WTC11 (cell line): ENCODE measurements around the gene SMPDL3A. TPM values are rescaled to one million over a fixed set of nuclear protein-coding genes. Genes with fewer than 3 reads are reported as not detected.

Experiments used
- ATAC-seq: fragments of 200-7000 bp; cut with Tn5 transposase; 2 replicates; pipeline ENCODE4 v1.10.0; 2021; ENCODE audit warnings: mild to moderate bottlenecking, moderate library complexity
- CTCF ChIA-PET: fragments of 300-600 bp; sonication (Branson Sonifier 250); formaldehyde crosslinking; loops from one replicate; lab custom pipeline; 2021; ENCODE audit warnings: antibody characterized with exemption; lab: Charles Lee
- POLR2A ChIA-PET: fragments of 350-600 bp; sonication (Branson Sonifier 250); formaldehyde crosslinking; loops from one replicate; lab custom pipeline; 2021; ENCODE audit warnings: antibody characterized with exemption; lab: Charles Lee
- DNase-seq: peaks from one replicate; pipeline ENCODE4 v3.0.0; 2021; ENCODE audit warnings: low spot score
- H3K27ac Mint-ChIP-seq: 2 replicates; pipeline ENCODE4 v1.8.0; 2021; ENCODE audit warnings: mixed read lengths
- H3K27me3 Mint-ChIP-seq: 2 replicates; pipeline ENCODE4 v1.8.0; 2021; ENCODE audit warnings: low read depth, mild to moderate bottlenecking, moderate library complexity, mixed read lengths
- H3K36me3 Mint-ChIP-seq: 2 replicates; pipeline ENCODE4 v1.8.0; 2021; ENCODE audit warnings: mixed read lengths
- H3K4me1 Mint-ChIP-seq: 2 replicates; pipeline ENCODE4 v1.8.0; 2022; ENCODE audit warnings: mixed read lengths
- H3K4me3 Mint-ChIP-seq: 2 replicates; pipeline ENCODE4 v1.8.0; 2021; ENCODE audit warnings: mild to moderate bottlenecking, moderate library complexity, mixed read lengths
- H3K9me3 Mint-ChIP-seq: 2 replicates; pipeline ENCODE4 v1.8.0; 2021; ENCODE audit warnings: mixed read lengths
- NFE2L1 ChIP-seq: sonication (generic); formaldehyde crosslinking; IDR thresholded peaks from 2 replicates; pipeline ENCODE4 v1.8.1; 2023; ENCODE audit warnings: missing genetic modification reagents
- PRDM15 ChIP-seq: sonication (generic); formaldehyde crosslinking; IDR thresholded peaks from 2 replicates; pipeline ENCODE4 v1.8.0; 2022; ENCODE audit warnings: missing genetic modification reagents
- total RNA-seq: library from RNA; stranded (reverse); gene quantifications from 3 replicates; pipeline ENCODE4 v1.2.3, GENCODE V29; 2021

Gene SMPDL3A
- total RNA-seq, 1 experiment from 2014 or later: 2.1 TPM

GRCh38 chr6:122853259-122853995, 64.4 kb downstream of the SMPDL3A start:
- DNase-seq (no peak), ATAC-seq (no peak)
- H3K36me3 Mint-ChIP-seq: peaks cover 8% of the 10 kb centered on the region
- peaks cover 4% of the 10 kb centered on the region for H3K27me3 Mint-ChIP-seq
- TF ChIP-seq NFE2L1 (no peak), PRDM15 (CRISPR knock-in tag) (no peak)
- H3K4me1 Mint-ChIP-seq: peaks cover 10% of the 10 kb centered on the region
- POLR2A ChIA-PET: no interaction called here
- H3K4me3 Mint-ChIP-seq: no peak overlapping the region
- CTCF ChIA-PET: no interaction called here
- no peak overlapping the region for H3K27ac Mint-ChIP-seq
- H3K9me3 Mint-ChIP-seq: peaks cover 7% of the 10 kb centered on the region

Other genes with a start within 250 kb of the SMPDL3A start
- 24.6 to 26.4 TPM (median 25.7 TPM) in 3 replicates for gene PKIB, start 178.9 kb upstream of the SMPDL3A start, total RNA-seq
- gene FABP7, start 9.5 kb upstream of the SMPDL3A start, total RNA-seq: 5.9 to 7.2 TPM (median 7.0 TPM) in 3 replicates
- gene CLVS2, start 207.0 kb downstream of the SMPDL3A start, total RNA-seq: 0.46 to 0.90 TPM (median 0.60 TPM) in 3 replicates